DMS153 (cell line): ENCODE results near the gene HARBI1.

Source experiments
- DNase-seq: peaks from one replicate; lab custom pipeline; 2025; lab: John Stamatoyannopoulos, UW

Gene HARBI1

GRCh38 chr11:46554213-46555147 is 62.5 kb downstream of the HARBI1 start:
- no peak for DNase-seq

- DNase-seq: no peak
These were observed 63.2 kb downstream of the HARBI1 start for GRCh38 chr11:46553814-46554212.
